ENCODE results near the gene SLC10A3.

Gene SLC10A3

DNA sequence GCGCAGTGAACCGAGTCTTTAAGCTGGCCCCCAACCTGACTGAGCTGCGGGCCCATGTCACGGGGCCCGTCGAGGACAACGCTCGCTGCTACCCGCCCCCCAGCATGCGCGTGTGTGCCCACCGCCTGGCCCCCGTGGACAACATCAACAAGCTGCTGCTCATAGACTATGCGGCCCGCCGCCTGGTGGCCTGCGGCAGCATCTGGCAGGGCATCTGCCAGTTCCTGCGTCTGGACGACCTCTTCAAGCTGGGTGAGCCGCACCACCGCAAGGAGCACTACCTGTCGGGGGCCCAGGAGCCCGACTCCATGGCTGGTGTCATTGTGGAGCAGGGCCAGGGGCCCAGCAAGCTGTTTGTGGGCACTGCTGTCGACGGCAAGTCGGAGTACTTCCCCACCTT is 30.1 kb downstream of the SLC10A3 start:
- no peak for DNase-seq

DNA sequence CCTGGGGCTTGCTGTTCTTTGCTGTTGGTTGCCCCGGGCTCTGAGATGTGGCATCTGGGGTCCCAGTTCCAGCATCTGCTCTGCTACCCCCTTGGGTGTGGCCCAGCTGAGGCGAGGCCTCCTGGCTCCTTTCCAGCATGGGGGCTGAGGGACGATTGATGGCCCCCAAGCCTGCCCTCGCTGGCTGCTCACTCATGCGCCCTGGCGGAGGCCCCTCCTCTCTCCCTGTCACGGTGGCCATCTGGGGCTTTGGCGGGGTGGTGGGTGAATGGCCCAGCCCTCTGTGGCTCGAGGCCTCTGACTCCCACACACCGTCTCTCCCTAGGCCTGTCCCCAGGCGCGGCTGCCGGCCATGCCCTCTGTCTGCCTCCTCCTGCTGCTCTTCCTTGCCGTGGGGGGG is 30.6 kb downstream of the SLC10A3 start:
- no peak for DNase-seq

GRCh38 chrX:154458954-154459778 is 31.3 kb downstream of the SLC10A3 start:
- no peak for DNase-seq

DNA sequence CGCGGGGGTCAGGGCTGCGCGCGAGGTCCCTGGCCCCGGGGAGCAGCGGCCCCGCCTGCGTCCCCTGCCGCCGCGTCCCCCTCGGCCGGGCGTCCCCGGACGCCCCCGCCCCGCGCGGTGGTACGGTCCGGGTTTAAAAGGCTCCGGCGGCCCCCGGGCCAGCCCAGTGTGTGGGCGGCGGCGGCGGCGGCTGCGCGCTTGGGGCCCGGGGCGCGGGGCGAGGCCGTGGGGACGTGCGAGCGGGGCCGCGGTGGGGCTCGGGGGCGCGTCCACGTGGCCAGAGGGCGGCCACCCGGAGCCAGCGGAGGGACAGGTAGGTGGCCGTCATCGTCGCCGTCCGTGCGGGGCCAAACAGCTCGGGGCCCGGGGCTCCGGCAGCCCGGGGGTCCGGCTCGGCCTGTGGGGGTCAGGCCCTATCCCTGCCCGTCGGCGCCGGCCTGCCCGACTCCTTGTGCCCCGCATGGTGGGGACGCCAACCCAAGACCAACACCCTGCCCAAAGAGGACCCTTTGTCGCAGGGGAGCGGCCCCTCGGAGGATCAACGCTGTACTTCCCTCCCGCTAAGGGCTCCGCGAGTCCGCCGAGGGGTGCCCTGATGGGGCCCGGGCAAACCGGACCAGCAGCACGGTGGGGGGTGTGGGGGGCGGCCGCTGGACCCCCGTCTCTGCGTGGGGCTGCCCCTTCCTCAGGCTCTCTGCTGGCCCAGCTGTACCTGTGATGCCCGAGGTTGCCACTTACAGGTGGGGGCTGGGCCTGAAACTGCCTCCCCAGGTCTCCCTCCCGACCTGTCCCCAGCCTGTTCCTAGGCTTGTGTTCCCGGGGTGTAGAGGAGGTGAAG is 32.1 kb downstream of the SLC10A3 start, which contains the start of gene PLXNA3:
Gene PLXNA3, plus strand, starts transcription at position 166 of the 838 bp plus-strand sequence. CDS start 1,903 bp downstream, outside the sequence.
- peak; percentile 67 for DNase-seq

- DNase-seq, result peak; percentile 42
Measured at GRCh38 chrX:154457491-154458115, 32.8 kb downstream of the SLC10A3 start.

DNA sequence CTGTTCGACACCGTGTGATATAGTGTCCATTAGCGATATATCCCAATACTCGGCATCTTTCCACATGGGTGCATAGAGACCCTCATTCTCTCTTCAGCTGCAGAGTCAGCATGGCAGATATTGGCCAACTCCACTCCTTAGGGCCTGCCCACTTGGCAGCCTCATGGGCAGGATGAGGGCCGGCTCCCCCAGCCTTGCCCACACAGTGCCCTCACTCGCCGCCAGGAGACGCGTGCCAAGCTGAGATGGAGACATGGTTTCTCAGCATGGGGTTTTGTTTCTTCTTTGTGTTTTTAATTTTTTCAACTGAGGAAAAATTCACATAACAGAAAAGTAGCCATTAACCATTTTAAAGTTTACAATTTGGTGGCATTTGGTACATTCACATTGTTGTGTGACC is 37.6 kb downstream of the SLC10A3 start:
- no peak for DNase-seq

DNA sequence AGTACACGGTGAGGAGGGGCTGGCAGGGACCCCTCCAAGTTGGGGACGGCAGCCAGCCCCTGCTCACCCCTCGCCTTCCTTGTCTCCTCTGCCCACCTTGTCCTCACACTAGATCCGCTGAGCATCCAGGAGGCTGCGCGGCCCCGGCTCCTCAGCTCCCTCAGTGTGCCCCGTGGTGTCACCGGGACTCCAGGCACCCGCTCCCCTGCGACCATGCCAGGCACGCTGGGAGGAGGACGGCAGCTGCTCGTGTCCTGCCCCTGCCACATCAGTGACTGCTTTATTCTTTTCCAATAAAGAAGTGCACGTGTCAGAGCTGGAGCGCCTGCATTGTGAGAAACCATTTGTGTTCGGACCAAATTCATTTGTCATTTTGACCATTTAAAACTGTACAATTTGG is 40.1 kb downstream of the SLC10A3 start:
- no peak for DNase-seq

- no peak for DNase-seq
Measured at GRCh38 chrX:154449618-154450017, 40.8 kb downstream of the SLC10A3 start.

DNA sequence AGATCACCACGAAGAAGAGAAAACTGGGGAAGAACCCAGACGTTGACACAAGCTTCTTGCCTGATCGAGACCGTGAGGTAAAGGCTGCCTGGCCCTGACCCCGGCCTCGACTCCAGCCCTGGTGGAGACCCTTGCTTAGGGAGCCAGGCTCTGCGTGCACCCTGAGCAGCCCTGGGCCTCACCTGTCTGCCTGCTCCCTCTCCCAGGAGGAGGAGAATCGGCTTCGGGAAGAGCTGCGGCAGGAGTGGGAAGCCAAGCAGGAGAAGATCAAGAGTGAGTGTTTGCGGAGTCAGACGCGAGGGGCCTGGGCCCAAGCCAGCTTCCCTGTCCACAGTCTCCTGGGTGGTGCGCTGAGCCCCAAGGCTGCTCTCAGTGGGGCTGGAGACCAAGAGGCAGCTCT is 41.9 kb downstream of the SLC10A3 start:
- DNase-seq, result no peak

GRCh38 chrX:154446430-154446829 is 44.0 kb downstream of the SLC10A3 start:
- DNase-seq, result no peak

DNA sequence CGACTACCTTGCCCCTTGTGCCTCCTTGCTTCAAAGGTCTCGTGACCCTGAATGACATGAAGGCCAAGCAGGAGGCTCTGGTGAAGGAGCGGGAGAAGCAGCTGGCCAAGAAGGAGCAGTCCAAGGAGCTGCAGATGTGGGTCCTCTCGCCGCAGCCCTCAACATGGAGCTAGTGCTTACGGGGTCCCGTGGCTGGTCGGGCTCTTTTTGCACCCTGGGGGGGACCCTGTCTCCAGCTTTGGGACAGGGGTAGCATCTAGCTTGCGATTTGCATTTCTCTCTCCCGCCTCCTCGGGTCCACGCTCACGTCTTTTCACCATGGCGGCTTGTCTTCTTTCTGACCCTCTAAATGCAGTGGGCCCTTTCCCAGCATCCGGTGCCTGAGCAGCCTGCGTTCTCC is 44.7 kb downstream of the SLC10A3 start:
- DNase-seq, result no peak

DNA sequence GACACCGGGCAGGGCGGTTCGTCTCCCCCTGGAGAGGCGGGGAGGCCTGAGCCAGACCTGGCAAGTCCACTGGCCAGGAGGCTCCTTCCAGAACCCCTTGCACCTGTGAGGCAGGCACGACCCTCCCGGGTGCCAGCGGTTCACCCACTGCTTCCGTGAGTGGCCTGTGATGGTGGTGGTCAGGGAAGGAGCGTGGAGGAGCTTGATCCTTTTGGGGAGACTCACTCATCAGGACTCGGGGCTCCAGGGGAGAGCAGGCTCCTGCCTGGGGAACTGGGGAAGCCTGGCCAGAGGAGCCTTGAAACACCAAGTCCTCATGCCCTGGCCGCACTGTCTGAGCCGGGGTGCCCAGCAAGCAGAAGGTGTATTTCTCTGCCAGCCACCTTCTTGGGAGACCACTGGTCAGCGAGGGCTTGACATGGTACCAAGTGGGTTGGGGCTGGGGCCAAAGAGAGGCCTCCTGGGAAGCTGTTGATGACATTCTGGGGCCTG is 45.6 kb downstream of the SLC10A3 start:
- no peak for DNase-seq

GRCh38 chrX:154443992-154444754 is 46.3 kb downstream of the SLC10A3 start, which contains the start of gene FAM50A:
Gene FAM50A (plus strand): TSS chrX:154444141. CDS start chrX:154444236, 95 bp downstream.
- peak; percentile 73 for DNase-seq

- DNase-seq, result no peak
Measured at GRCh38 chrX:154443479-154443910, 46.9 kb downstream of the SLC10A3 start.

GRCh38 chrX:154441984-154442707 is 48.3 kb downstream of the SLC10A3 start:
- DNase-seq, result no peak

DNA sequence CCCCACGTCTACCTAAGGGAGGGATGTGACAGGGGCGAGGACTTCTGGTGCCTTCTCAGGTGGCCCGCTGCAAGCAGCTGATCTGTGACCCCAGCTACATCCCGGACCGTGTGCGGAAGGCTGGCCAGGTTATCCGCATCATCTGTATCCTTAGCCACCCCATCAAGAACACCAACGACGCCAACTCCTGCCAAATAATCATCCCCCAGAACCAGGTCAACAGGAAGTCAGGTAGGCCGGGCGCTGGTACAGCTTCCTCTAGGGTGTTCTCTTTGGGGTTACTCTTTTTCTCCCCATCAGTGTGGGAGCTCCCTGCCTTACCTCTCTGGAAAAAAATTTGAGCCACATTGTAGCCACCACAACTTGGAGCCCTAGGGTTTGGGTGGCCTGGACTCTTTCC is 48.9 kb downstream of the SLC10A3 start:
- DNase-seq, result no peak

DNA sequence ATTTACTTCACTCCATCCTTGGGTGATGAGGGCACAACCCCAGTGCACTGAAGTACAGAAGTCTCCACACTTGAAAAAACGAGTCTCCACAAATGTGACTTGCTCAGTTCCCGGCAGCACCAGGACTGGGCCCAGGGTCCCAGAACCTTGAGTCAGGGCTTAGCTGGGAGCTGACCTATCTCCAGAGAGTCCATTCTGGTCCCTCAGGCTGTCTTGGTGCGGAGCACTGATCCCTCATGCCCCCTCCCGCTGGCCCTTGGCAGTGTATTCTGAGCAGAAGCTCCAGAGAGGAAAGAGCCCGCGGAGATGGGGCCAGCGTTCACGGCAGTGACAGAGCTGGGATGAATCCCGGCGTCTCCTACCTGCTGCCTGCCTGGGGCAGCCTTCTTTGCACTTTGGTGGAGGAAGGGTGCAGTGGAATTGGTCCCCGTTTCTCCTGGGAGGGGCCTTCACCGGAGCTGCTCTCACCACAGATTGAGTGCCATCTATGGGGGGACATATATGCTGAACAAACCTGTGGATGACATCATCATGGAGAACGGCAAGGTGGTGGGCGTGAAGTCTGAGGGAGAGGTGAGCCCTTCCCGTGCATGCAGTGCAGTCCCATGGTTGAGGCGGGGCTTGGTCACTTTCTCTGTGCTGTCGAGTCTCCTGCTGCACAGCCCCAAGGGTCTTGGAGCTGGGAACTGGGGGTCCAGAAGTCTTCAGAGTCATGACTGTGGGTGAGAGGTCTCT is 49.6 kb downstream of the SLC10A3 start:
- DNase-seq, result no peak

GRCh38 chrX:154439841-154440240 is 50.6 kb downstream of the SLC10A3 start:
- no peak for DNase-seq

DNA sequence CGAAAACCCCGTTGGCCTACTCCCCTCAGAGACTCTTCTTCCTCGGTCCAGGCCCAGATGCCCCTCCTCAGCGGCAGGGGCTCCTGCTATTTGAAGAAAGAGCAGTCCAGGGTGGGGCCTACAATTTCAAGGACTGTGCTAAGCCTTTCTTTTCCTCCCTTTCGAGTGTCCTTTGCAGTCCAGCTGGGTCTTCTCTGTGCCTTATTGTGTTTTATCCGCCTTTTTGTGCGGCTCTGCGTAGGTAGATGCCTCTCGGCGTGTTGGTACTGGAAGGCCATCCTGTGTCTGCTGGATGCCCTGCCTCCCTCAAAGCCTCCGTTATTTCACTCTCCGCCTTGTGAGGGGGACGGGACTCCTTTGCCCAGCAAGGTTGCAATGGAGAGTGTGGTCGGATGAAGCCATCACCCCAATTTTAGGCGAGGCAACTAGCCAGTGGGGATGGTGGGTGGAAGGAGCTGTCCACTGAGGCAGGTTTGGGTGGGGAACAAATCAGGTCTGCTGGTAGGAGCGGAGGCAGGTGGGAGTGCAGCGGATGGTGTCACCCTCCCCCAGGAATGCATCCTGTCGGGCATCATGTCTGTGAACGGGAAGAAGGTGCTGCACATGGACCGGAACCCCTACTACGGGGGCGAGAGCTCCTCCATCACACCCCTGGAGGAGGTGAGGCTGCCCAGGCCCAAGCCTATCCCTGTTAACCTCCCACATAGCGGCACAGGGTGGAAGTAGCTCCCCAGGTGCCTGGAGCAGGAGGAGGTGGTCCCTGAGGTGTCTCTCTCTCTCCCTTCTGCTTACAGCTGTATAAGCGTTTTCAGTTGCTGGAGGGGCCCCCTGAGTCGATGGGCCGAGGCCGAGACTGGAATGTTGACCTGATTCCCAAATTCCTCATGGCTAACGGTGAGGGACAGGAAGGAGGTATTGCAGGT is 52.2 kb downstream of the SLC10A3 start:
- DNase-seq, result no peak

Data from stimulated activated CD4-positive, alpha-beta T cell treated with anti-CD3 and anti-CD28 coated beads, Interleukin-4, amount 100 ng/mL, for 1 hour (primary cell).